Erythroblast (primary cell): Measurements from ENCODE around the gene CHIC2.

ENCODE experiments used
- GATA1 ChIP-seq: IDR thresholded peaks from 2 replicates; pipeline ENCODE4 v1.6.1; 2011; ENCODE audit warnings: low read depth, mild to moderate bottlenecking, control low read depth, low read length, moderate library complexity
- POLR2A ChIP-seq: IDR thresholded peaks from 2 replicates; pipeline ENCODE4 v1.6.1; 2011; ENCODE audit warnings: mild to moderate bottlenecking, low read length

DNA sequence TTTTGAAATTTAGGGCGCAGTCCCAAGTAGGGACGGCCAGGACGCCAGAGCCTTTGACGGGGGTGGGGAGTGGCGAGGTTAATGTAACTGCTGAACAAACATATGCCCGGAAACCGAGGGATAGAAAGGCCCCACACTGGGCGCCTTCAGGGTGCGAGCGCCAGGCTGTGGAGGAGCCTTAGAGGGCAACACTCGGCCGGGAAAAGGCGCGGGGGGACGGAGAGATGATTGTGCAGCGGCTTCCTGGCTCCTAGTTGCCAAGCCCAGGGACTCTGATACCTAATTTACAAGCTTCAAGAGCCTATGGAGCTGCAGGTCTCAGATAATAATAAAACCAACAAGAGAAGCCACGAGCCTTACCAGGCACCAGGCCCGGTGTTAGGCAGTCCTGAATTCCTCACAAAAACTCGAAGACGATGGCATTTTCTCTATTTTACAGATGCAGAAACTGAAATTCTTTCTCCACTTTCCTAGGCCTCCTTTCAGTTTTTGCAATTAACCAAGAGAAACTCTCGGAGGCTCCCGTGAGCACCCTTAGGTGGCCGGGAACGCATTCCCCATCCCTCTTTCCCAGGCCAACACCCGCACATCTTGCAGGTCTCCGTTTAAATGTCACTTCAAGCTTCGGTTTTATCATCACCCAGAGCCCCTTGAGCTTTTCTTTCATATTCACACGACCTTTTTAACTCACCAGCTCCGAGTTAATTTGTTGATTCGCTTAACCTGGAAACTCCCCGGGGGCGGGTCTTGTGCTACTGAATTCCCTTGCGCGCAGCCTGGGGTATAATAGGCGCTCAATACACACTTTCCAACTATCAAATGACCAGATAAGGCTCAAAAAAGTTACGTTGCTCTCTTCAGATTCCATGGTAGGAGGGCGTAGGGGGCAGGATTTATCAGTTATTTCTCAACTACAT lies 29.2 kb upstream of the CHIC2 start:
- TF ChIP-seq POLR2A (no peak), GATA1 (no peak)
